Body of pancreas (tissue), 4 donors: Measurements from ENCODE around the gene TMEM179B.

Experiments used
- CTCF ChIP-seq, 7 experiments: fragments of 450-650 bp in 4 of 7; fragments of 200-600 bp in 3 of 7; sonication (generic) in 3 of 7; IDR thresholded peaks; one replicate each; pipeline ENCODE4 v1.5.1; 2016 to 2019; ENCODE audit warnings: antibody characterized with exemption in 7 of 7
- POLR2A ChIP-seq, 3 donors: fragments of 450-650 bp; IDR thresholded peaks; one replicate each; pipeline ENCODE4 v1.6.1; 2016; ENCODE audit warnings: antibody characterized with exemption in 3 of 3, mild to moderate bottlenecking in 2 of 3

GRCh38 chr11:62778441-62778840 lies 8.8 kb upstream of the TMEM179B start:
- no peak for TF ChIP-seq CTCF (IDR thresholded peaks at IDR 0.05)
- TF ChIP-seq POLR2A (IDR thresholded peaks at IDR 0.05): no peak
